Ovary (tissue), 3 donors: ENCODE data around the gene MED15.

Experiments
- EP300 ChIP-seq: sonication (generic); formaldehyde crosslinking; IDR thresholded peaks from one replicate; pipeline ENCODE4 v1.6.1; 2017; ENCODE audit warnings: antibody characterized with exemption
- POLR2A ChIP-seq: fragments of 450-650 bp; IDR thresholded peaks from one replicate; pipeline ENCODE4 v1.6.1; 2017; ENCODE audit warnings: antibody characterized with exemption, mild to moderate bottlenecking, moderate library complexity
- TF ChIP-seq, protein P1 (sequence below), 3 donors: fragments of 450-650 bp in 2 of 3; fragments of 200-600 bp in 1 of 3; IDR thresholded peaks; one replicate each; pipeline versions ENCODE4 v1.5.1 to v1.8.0; 2016 to 2022; ENCODE audit warnings: antibody characterized with exemption in 3 of 3, mild to moderate bottlenecking in 1 of 3
- donor health status: DM: no; HTN: no; CAD: no.

DNA sequence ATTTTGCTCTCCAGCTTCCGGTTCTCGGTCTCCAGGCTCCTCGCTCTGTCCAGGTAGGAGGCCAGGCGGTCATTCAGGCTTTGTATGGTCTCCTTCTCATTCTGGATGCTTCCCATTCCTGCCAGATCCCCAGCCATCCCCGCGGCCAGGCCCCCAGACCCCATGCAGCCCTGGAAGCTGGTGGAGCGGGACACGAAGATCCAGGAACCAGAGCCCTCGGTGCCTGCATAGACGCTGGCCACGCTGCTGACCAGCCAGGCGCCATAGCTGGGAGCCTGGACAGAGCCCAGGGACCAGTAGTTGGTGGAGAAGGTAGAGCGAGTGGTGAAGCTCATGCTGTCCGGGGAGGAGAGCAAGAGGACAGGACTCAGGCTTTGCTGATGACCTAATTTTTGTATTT, 23.6 kb upstream of the MED15 start:
- TF ChIP-seq POLR2A (no peak), EP300 (no peak)
- TF ChIP-seq, protein P1, sequence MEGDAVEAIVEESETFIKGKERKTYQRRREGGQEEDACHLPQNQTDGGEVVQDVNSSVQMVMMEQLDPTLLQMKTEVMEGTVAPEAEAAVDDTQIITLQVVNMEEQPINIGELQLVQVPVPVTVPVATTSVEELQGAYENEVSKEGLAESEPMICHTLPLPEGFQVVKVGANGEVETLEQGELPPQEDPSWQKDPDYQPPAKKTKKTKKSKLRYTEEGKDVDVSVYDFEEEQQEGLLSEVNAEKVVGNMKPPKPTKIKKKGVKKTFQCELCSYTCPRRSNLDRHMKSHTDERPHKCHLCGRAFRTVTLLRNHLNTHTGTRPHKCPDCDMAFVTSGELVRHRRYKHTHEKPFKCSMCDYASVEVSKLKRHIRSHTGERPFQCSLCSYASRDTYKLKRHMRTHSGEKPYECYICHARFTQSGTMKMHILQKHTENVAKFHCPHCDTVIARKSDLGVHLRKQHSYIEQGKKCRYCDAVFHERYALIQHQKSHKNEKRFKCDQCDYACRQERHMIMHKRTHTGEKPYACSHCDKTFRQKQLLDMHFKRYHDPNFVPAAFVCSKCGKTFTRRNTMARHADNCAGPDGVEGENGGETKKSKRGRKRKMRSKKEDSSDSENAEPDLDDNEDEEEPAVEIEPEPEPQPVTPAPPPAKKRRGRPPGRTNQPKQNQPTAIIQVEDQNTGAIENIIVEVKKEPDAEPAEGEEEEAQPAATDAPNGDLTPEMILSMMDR (IDR thresholded peaks at IDR 0.05), result no peak
